Measurements from ENCODE around the gene DND1. TPM values are rescaled to one million over a fixed set of nuclear protein-coding genes. Genes with fewer than 3 reads are reported as not detected.
A peak's percentile ranks its signal among the peaks of the same experiment; 100 is the strongest.
"Not testable (repeated sequence)": the region's sequence is repeated elsewhere in the genome, so short reads cannot be mapped to it uniquely, and the experiment has no call there.

Gene DND1
- total RNA-seq, 1 donor from 2014 or later: 0.67 TPM

DNA sequence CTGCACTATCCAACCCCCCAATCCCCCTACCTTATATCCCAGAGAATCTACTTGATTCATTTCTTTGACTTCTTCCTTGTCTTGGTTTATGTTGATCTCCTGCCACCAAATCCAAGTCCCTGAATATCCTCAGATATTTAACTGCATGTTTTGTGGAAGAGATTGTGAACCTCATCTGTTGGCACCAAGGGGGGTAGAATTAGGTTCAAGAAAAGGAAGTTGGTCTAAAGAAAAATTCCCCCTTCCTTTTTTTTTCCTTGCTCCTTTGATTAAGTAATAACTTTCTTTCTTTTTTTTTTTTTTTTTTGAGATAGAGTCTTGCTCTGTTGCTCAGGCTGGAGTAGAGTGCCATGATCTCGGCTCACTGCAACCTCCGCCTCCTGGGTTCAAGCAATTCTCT is 39.9 kb downstream of the DND1 start:
- intact Hi-C loops (cut with micrococcal nuclease): loop anchor here (10.0 kb wide), 1 partner anchor 59 kb away; no protein-coding TSS in a partner anchor
- no peak for ATAC-seq
- no peak for DNase-seq

DNA sequence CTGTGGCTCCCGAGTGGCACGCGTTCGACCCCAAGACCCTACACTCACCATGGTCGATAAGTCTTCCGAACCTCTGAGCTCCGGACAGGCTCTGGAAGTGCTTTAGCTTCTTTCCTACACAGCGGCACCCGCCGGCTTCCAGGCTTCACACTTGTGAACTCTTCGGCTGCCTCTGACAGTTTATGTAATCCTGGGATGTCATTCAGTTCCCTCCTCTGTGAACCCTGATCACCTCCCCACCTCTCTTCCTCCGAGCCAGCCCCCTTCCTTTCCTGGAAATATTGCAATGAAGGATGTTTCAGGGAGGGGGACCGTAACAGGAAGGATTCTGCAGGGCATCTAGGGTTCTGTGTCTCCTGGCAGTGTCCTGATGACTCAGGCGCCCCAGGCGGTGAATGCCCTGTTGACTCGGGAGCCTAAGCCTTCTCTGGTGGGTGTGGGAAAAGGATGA is 40.3 kb downstream of the DND1 start, which contains the start of gene CD14:
Gene CD14, minus strand, starts transcription at position 155 of the 451 bp plus-strand sequence. Its CDS starts 104 bp downstream, at position 51.
- DNase-seq (peak; percentile 73), ATAC-seq (peak; percentile 73)
- intact Hi-C loops (cut with micrococcal nuclease): loop anchor here (10.0 kb wide), 1 partner anchor 58 kb away; no protein-coding TSS in a partner anchor

DNA sequence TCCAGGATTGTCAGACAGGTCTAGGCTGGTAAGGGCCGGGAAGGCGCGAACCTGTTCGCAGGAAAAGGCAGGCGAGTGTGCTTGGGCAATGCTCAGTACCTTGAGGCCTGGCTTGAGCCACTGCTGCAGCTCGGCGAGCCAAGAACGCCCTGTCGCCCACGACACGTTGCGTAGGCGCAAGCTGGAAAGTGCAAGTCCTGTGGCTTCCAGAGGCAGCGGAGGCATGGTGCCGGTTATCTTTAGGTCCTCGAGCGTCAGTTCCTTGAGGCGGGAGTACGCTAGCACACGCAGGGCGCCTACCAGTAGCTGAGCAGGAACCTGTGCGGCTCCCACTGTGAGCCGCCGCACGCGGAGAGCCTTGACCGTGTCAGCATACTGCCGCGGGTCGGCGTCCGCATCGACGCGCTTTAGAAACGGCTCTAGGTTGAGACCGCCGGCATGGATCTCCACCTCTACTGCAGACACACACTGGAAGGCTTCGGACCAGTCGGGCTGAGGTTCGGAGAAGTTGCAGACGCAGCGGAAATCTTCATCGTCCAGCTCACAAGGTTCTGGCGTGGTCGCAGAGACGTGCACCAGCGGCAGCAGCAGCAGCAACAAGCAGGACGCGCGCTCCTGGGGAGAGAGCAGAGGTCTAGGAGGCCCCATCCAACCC is 40.9 kb downstream of the DND1 start:
- intact Hi-C loops (cut with micrococcal nuclease): loop anchor here (10.0 kb wide), 1 partner anchor 58 kb away; no protein-coding TSS in a partner anchor
- peak; percentile 76 for ATAC-seq
- peak; percentile 74 for DNase-seq

DNA sequence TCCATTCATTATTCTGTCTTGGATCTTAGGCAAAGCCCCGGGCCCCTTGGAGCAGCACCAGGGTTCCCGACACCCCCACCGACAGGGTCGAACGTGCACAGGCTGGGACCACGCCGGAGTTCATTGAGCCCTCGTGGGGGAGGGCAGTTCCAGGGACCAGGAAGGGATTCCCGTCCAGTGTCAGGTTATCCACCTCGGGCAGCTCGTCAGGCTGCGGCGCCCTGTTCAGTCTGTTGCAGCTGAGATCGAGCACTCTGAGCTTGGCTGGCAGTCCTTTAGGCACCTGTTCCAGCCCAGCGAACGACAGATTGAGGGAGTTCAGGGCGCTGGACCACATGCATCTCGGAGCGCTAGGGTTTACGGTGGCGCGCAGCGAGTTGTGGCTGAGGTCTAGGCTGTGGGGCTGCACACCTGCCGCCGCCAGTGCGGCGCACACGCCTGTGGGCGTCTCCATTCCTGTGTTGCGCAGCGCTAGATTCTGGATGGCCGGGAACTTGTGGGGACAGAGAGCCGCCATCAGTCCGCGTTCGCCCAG is 41.5 kb downstream of the DND1 start:
- no peak for DNase-seq
- intact Hi-C loops (cut with micrococcal nuclease): loop anchor here (10.0 kb wide), 1 partner anchor 57 kb away; no protein-coding TSS in a partner anchor
- peak; percentile 58 for ATAC-seq

DNA sequence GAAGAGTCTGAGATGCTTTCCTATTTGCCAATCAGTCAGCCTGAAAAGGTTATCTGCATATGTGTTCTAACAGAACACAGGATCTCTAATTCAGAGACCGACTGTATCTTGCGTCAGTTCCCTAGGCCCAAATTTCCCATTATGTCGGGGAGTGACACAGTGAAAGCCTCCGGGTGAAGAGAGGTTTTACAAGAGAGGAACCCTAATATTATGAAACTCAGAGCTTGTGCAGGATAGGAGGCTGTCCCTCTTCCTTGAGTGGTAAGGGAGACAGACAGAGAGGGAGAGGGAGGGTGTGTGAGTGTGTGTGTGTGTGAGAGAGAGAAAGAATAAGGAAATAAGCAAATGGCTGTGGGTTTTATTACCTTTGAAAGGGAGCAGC is 42.3 kb downstream of the DND1 start:
- DNase-seq (no peak), ATAC-seq (no peak)
- intact Hi-C loops (cut with micrococcal nuclease): loop anchor here (10.0 kb wide), 1 partner anchor 56 kb away; no protein-coding TSS in a partner anchor

DNA sequence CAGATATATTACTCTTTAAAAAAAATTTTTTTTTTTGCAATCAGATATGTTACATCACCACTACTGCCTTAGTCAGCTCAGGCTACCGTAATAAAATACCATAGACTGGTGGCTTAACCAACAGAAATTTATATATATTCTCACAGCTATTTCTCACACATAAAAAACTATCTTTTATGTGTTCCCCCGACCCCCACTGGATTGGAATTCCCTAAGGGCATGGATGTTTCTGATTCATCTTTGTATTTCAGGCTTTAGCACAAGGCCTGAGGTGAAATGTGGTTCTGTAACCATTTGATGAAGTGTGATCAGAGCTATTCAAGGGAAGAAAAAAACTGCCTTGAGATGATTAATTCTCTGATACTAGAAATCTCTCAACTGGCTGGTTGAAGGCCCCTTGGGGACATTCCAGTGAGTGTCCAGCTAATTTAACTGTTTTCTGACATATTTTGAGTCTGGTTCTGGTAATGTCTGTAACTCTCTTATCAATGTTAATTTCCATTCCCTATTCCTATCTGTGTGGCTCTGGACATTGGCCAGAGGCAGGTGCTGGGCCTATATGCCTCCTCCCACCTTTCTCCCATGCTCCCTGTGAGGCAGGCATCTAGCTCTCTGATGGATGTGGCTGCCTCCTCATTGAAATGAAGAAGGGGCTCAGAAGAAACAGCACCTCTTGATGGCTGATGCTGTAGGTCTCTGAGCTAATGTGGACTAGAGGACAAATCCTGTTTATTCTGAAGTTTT is 42.9 kb downstream of the DND1 start:
- ATAC-seq (no peak), DNase-seq (no peak)
- intact Hi-C loops (cut with micrococcal nuclease): loop anchor here (10.0 kb wide), 1 partner anchor 56 kb away; no protein-coding TSS in a partner anchor

DNA sequence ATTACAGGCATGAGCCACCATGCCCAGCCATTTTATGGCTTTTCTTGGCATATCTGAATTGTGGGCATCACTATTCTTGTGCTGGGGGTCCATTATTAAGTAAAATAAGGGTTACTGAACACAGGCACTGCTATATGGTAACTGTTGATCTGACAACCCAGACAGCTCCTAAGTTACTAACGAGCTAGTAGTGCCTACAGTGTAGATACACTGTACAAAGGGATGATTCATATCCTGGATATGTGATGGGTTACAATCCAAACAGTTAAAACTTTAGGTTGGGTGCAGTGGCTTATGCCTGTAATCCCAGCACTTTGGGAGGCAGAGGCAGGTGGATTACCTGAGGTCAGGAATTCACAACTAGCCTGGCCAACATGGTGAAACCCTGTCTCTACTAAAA is 44.7 kb downstream of the DND1 start:
- no peak for DNase-seq
- intact Hi-C loops (cut with micrococcal nuclease): no loop called here
- ATAC-seq: no peak

DNA sequence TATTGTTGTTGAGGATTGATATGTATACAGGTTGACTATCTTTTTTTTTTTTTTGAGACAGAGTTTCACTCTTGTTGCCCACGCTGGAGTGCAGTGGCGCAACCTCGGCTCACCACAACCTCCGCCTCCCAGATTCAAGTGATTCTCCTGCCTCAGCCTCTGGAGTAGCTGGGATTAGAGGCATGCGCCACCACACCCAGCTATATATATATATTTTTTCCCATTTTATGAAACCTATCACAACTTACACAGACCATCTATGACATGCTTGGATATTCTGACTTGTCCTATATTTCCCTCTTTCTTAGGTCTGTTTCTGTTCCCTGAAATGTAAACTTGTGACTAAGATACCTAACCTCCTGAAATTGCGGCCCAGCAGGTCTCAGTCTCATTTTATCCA is 45.4 kb downstream of the DND1 start:
- intact Hi-C loops (cut with micrococcal nuclease): no loop called here
- ATAC-seq: no peak
- no peak for DNase-seq

DNA sequence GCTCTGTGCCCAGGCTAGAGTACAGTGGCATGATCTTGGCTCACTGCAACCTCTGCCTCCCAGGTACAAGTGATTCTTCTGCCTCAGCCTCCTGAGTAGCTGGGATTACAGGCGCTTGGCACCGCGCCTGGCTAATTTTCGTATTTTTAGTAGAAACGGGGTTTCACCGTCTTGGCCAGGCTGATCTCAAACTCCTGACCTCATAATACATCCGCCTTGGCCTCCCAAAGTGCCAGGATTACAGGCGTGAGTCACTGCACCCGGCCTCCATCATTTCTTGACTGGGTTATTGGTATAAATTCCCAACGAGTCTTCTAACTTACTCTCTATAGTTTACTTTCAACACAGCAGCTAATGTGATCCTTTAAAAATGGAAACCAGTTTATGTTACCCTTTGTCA is 48.5 kb downstream of the DND1 start:
- intact Hi-C loops (cut with micrococcal nuclease); ATAC-seq; DNase-seq: not testable (repeated sequence)

DNA sequence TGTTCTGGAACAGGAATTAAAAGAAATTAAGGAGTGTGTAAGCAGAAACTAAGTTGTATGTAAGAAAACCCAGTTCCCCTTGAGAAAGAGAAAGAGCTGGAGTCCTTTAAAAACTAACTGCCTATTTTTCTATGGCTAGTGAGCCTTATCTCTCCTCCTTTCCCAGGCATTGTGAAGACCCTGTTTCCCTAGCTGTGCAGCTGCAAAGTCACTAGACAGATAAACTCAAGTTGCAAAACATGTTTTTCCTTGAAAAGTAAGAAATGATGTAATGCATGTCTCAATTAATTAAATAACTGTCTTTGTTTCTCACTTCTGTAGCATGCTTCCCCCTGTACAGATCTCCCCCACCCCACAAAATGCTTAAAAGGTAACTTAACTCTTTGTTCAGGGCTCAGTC is 50.3 kb downstream of the DND1 start:
- ATAC-seq; intact Hi-C loops (cut with micrococcal nuclease): not testable (repeated sequence)

DNA sequence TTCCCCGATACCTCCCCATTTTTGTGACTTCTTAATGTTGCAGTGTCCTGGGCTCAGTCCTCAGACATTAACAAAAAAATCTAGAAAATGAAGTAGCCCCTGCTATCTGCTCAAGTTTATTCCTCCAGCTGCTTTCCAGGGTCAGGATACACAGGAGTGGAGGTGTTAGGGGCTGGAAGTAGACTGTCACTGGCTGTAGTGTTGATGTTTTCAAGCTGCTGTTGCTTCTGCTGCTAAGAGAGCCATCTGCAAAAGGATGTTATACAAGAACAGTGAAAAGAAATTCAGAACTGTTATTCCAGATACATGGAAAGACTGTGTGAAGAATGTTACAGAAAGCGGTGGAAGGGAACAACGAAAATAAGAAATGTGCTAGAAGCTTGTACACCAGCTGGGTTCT is 51.1 kb downstream of the DND1 start:
- peak; percentile 23 for ATAC-seq
- intact Hi-C loops (cut with micrococcal nuclease): no loop called here
- no peak for DNase-seq

More for the DNA sequence above, 50.3 kb downstream of the DND1 start:
- not testable (repeated sequence) for DNase-seq

Small RNA genes lying within 50 kb of the gene (microRNA-seq; reads per million reads assigned to microRNA genes)
- not detected for gene MIR3655 (ENCODE audit: borderline number of aligned reads)

Other genes with a start within 250 kb of the DND1 start
- 18.2 TPM for gene EIF4EBP3, start 125.9 kb downstream of the DND1 start, total RNA-seq
- 27.4 TPM for gene SRA1, start 116.1 kb downstream of the DND1 start, total RNA-seq
- 13.3 TPM for gene APBB3, start 109.0 kb downstream of the DND1 start, total RNA-seq
- gene SLC35A4, start 108.7 kb downstream of the DND1 start, total RNA-seq: 77.5 TPM
- 31.0 TPM for gene CD14, start 40.4 kb downstream of the DND1 start, total RNA-seq
- gene TMCO6, start 34.1 kb downstream of the DND1 start, total RNA-seq: 3.2 TPM
- gene NDUFA2, start 25.9 kb downstream of the DND1 start, total RNA-seq: 161 TPM
- gene IK, start 25.7 kb downstream of the DND1 start, total RNA-seq: 73.7 TPM
- gene WDR55, start 8.7 kb downstream of the DND1 start, total RNA-seq: 12.1 TPM
- gene HARS1, start 17.8 kb upstream of the DND1 start, total RNA-seq: 36.7 TPM
- 27.9 TPM for gene HARS2, start 17.9 kb upstream of the DND1 start, total RNA-seq
- gene ZMAT2, start 26.9 kb upstream of the DND1 start, total RNA-seq: 31.4 TPM
- not detected for gene PCDHA1, start 112.6 kb upstream of the DND1 start, total RNA-seq
- gene PCDHA2, start 121.3 kb upstream of the DND1 start, total RNA-seq: not detected
- gene PCDHA3, start 127.5 kb upstream of the DND1 start, total RNA-seq: 0.07 TPM
- gene PCDHA4, start 133.5 kb upstream of the DND1 start, total RNA-seq: 0.10 TPM
- gene PCDHA5, start 148.0 kb upstream of the DND1 start, total RNA-seq: not detected
- gene PCDHA6, start 154.4 kb upstream of the DND1 start, total RNA-seq: not detected
- 0.12 TPM for gene PCDHA7, start 160.7 kb upstream of the DND1 start, total RNA-seq
- gene PCDHA8, start 167.6 kb upstream of the DND1 start, total RNA-seq: not detected
- not detected for gene PCDHA9, start 174.8 kb upstream of the DND1 start, total RNA-seq
- 0.15 TPM for gene PCDHA10, start 182.3 kb upstream of the DND1 start, total RNA-seq
- gene PCDHA11, start 195.4 kb upstream of the DND1 start, total RNA-seq: not detected
- gene PCDHA12, start 201.7 kb upstream of the DND1 start, total RNA-seq: not detected
- gene PCDHA13, start 208.5 kb upstream of the DND1 start, total RNA-seq: 0.10 TPM

Measured in left ventricle myocardium superior (tissue), 1 donor.